B cell (primary cell): Measurements from ENCODE around the gene SAMD10. TPM values are rescaled to one million over a fixed set of nuclear protein-coding genes. Genes with fewer than 3 reads are reported as not detected.
A peak's percentile ranks its signal among the peaks of the same experiment; 100 is the strongest.

Experiments used
- ATAC-seq: fragments of 200-7000 bp; cut with Tn5 transposase; one replicate; pipeline ENCODE4 v1.10.0; 2021; ENCODE audit warnings: low read depth, mild to moderate bottlenecking, moderate number of reproducible peaks, moderate library complexity
- CTCF ChIA-PET: fragments of 350-600 bp; sonication (Branson Sonifier 250); formaldehyde crosslinking; loops from one replicate; lab custom pipeline; 2021; ENCODE audit warnings: antibody characterized with exemption, inconsistent platforms; lab: Charles Lee
- POLR2A ChIA-PET: fragments of 350-600 bp; sonication (Branson Sonifier 250); formaldehyde crosslinking; loops from one replicate; lab custom pipeline; 2021; ENCODE audit warnings: antibody characterized with exemption; lab: Charles Lee
- DNase-seq: peaks from one replicate; pipeline ENCODE4 v3.0.0; 2013
- H2AFZ ChIP-seq: 2 replicates; pipeline ENCODE4 v1.6.1; 2012; ENCODE audit warnings: mild to moderate bottlenecking, low read depth, low read length; ENCODE audit not compliant: insufficient read depth, poor library complexity, severe bottlenecking
- H3K27ac ChIP-seq, 2 donors: 1 replicate in 1 of 2; 2 replicates in 1 of 2; pipeline ENCODE4 v1.5.1; 2012 to 2013; ENCODE audit warnings: low read length in 2 of 2, mild to moderate bottlenecking in 2 of 2, moderate library complexity in 1 of 2
- H3K27me3 ChIP-seq, 4 experiments: fragments of 200-600 bp in 1 of 4; sonication (generic) in 1 of 4; replicated peaks in 1 of 4; 1 replicate in 2 of 4; 2 replicates in 2 of 4; pipeline versions ENCODE4 v1.6.1 to v1.7.0; 2013 to 2016; ENCODE audit warnings: low read length in 3 of 4, mild to moderate bottlenecking in 2 of 4, mixed read lengths in 1 of 4, moderate library complexity in 1 of 4; ENCODE audit not compliant: insufficient read depth in 4 of 4, control insufficient read depth in 3 of 4; ENCODE audit errors: control extremely low read depth in 1 of 4
- H3K36me3 ChIP-seq, 2 experiments: replicated peaks in 1 of 2; 1 replicate in 1 of 2; 2 replicates in 1 of 2; pipeline versions ENCODE4 v1.6.1 to v1.7.1; 2013; ENCODE audit warnings: low read length in 1 of 2; ENCODE audit not compliant: insufficient read depth in 2 of 2, control insufficient read depth in 1 of 2; ENCODE audit errors: control extremely low read depth in 1 of 2, extremely low read depth in 1 of 2
- H3K4me1 ChIP-seq, 2 donors: fragments of 200-600 bp in 1 of 2; sonication (generic) in 1 of 2; 1 replicate in 1 of 2; 2 replicates in 1 of 2; pipeline versions ENCODE4 v1.5.1 to v1.6.1; 2013 to 2017; ENCODE audit warnings: low read length in 2 of 2; ENCODE audit not compliant: control insufficient read depth in 2 of 2, insufficient read depth in 2 of 2
- H3K4me2 ChIP-seq: replicated peaks from 2 replicates; pipeline ENCODE3; 2012; ENCODE audit warnings: mild to moderate bottlenecking, low read depth, low read length; ENCODE audit not compliant: poor library complexity, severe bottlenecking
- H3K4me3 ChIP-seq, 5 experiments: fragments of 200-600 bp in 1 of 5; sonication (generic) in 1 of 5; 1 replicate in 3 of 5; 2 replicates in 2 of 5; pipeline versions ENCODE4 v1.5.1 to v1.7.0; 2011 to 2016; ENCODE audit warnings: low read length in 4 of 5, mild to moderate bottlenecking in 4 of 5, low read depth in 2 of 5, control low read depth in 1 of 5, moderate library complexity in 1 of 5; ENCODE audit not compliant: insufficient read depth in 1 of 5; ENCODE audit errors: control extremely low read depth in 1 of 5, extremely low read depth in 1 of 5
- H3K79me2 ChIP-seq: fragments of 200-600 bp; sonication (generic); one replicate; pipeline ENCODE4 v1.6.0; 2016; ENCODE audit warnings: low read length; ENCODE audit not compliant: control insufficient read depth, insufficient read depth
- H3K9ac ChIP-seq: fragments of 200-600 bp; sonication (generic); 2 replicates; pipeline ENCODE4 v1.6.1; 2017; ENCODE audit warnings: mild to moderate bottlenecking, low read length, moderate library complexity
- H3K9me3 ChIP-seq, 3 donors: one replicate each; pipeline versions ENCODE4 v1.6.1 to v1.7.1; 2013; ENCODE audit warnings: low read length in 2 of 3; ENCODE audit not compliant: control insufficient read depth in 2 of 3, insufficient read depth in 1 of 3; ENCODE audit errors: control extremely low read depth in 1 of 3
- H4K20me1 ChIP-seq: 2 replicates; pipeline ENCODE4 v1.6.0; 2012; ENCODE audit warnings: mild to moderate bottlenecking, low read length; ENCODE audit not compliant: insufficient read depth, control insufficient read depth, poor library complexity, severe bottlenecking
- H3K27ac Mint-ChIP-seq: one replicate; pipeline ENCODE4 v1.8.0; 2021; ENCODE audit warnings: mixed read lengths
- H3K27me3 Mint-ChIP-seq: one replicate; pipeline ENCODE4 v1.8.0; 2021; ENCODE audit warnings: mixed read lengths
- H3K4me1 Mint-ChIP-seq: one replicate; pipeline ENCODE4 v1.8.0; 2021; ENCODE audit warnings: mixed read lengths
- H3K4me3 Mint-ChIP-seq: one replicate; pipeline ENCODE4 v1.8.0; 2021; ENCODE audit warnings: mixed read lengths
- H3K9me3 Mint-ChIP-seq: one replicate; pipeline ENCODE4 v1.8.0; 2022; ENCODE audit warnings: mixed read lengths; ENCODE audit not compliant: insufficient read depth
- CTCF ChIP-seq: fragments of 200-600 bp; IDR thresholded peaks from one replicate; pipeline ENCODE4 v1.8.0; 2022; ENCODE audit warnings: antibody characterized with exemption, mild to moderate bottlenecking
- EZH2 ChIP-seq: IDR thresholded peaks from 2 replicates; pipeline ENCODE4 v1.6.1; 2012; ENCODE audit warnings: borderline replicate concordance, low read depth, mild to moderate bottlenecking, moderate library complexity, low read length; ENCODE audit not compliant: insufficient read depth, poor library complexity, severe bottlenecking
- WGBS: methylation state at CpG from one replicate; pipeline ENCODE4 v1.1.5; 2013; ENCODE audit warnings: missing lambda C conversion rate; ENCODE audit not compliant: insufficient coverage; 5-methylcytosine and 5-hydroxymethylcytosine counted together
- intact Hi-C: fragments of 100-400 bp; cut with micrococcal nuclease; formaldehyde crosslinking; loops from one replicate; pipeline ENCODE4 v1.10.0; 2022
- polyA plus RNA-seq: library from polyadenylated mRNA; depleted of rRNA; stranded (reverse); fragments of >200 nt; gene quantifications from 2 replicates; pipeline ENCODE4 v1.2.3, GENCODE V29; 2012
- total RNA-seq, 2 donors: library from RNA; stranded (reverse); fragments of 120-200 nt in 1 of 2; gene quantifications; 1 replicate in 1 of 2; 2 replicates in 1 of 2; pipeline versions ENCODE4 v1.2.3 to v1.2.4, GENCODE V29; 2013 to 2022

Gene SAMD10
- total and polyA plus RNA-seq, 2 donors (not counting 1 experiment from before 2014, with no cell fraction given): 12.7 to 34.2 TPM

- ChIA-PET POLR2A (no interaction called here), CTCF (interaction anchor here (1.4 kb wide), 1 partner anchor 430 kb away, joined by 3 read pairs; no protein-coding TSS in a partner anchor)
- Mint-ChIP-seq H3K4me1 (peaks cover 15% of the 10 kb centered on the region), H3K27me3 (no peaks in the 10 kb centered on the region), H3K9me3 (no peaks in the 10 kb centered on the region), H3K4me3 (peak overlapping the region; percentile 86), H3K27ac (no peak overlapping the region)
- intact Hi-C loops: no loop called here
- no peak overlapping the region for H3K9ac ChIP-seq
- ATAC-seq (no peak), DNase-seq (no peak)
- H3K4me3 ChIP-seq: no peak overlapping the region
- H2AFZ ChIP-seq: no peak overlapping the region
- H3K9me3 ChIP-seq: peaks cover 0 to 29% (median 0%) of the 10 kb centered on the region in 3 donors
- H3K27me3 ChIP-seq: no peaks in the 10 kb centered on the region
- no peak overlapping the region for H3K4me2 ChIP-seq
- H3K27ac ChIP-seq: no peak overlapping the region
- 97% methylated on average over 27 of the region's 28 CpGs for WGBS
- H4K20me1 ChIP-seq: no peaks in the 10 kb centered on the region
- no peaks in the 10 kb centered on the region for H3K79me2 ChIP-seq
- TF ChIP-seq CTCF: no peak
- no peak for TF ChIP-seq EZH2
- H3K36me3 ChIP-seq: peaks cover 0 to 8% of the 10 kb centered on the region in 2 experiments
- H3K4me1 ChIP-seq: peaks cover 11 to 14% of the 10 kb centered on the region in 2 donors
Observed at GRCh38 chr20:63967330-63968135, 11.9 kb downstream of the SAMD10 start.

GRCh38 chr20:63966944-63967322 is 12.5 kb downstream of the SAMD10 start:
- Mint-ChIP-seq H3K4me3 (no peak overlapping the region), H3K27me3 (no peaks in the 10 kb centered on the region), H3K4me1 (peaks cover 15% of the 10 kb centered on the region), H3K9me3 (no peaks in the 10 kb centered on the region), H3K27ac (no peak overlapping the region)
- H2AFZ ChIP-seq: no peak overlapping the region
- no peak overlapping the region for H3K27ac ChIP-seq
- intact Hi-C loops: no loop called here
- peaks cover 0 to 29% (median 0%) of the 10 kb centered on the region in 3 donors for H3K9me3 ChIP-seq
- H3K4me2 ChIP-seq: no peak overlapping the region
- POLR2A ChIA-PET: no interaction called here
- CTCF ChIA-PET: no interaction called here
- DNase-seq (no peak), ATAC-seq (no peak)
- H3K36me3 ChIP-seq: peaks cover 0 to 12% of the 10 kb centered on the region in 2 experiments
- WGBS: 97% methylated on average over 13 of the region's 13 CpGs
- no peaks in the 10 kb centered on the region for H4K20me1 ChIP-seq
- TF ChIP-seq CTCF: no peak
- H3K9ac ChIP-seq: no peak overlapping the region
- peaks cover 11 to 14% of the 10 kb centered on the region in 2 donors for H3K4me1 ChIP-seq
- no peaks in the 10 kb centered on the region for H3K27me3 ChIP-seq
- no peaks in the 10 kb centered on the region for H3K79me2 ChIP-seq
- H3K4me3 ChIP-seq: no peak overlapping the region
